HG02852 (cell line): ENCODE measurements around the gene CATSPERZ.
A peak's percentile ranks its signal among the peaks of the same experiment; 100 is the strongest.

Experiments
- ATAC-seq: cut with Tn5 transposase; IDR thresholded peaks from one replicate; pipeline ENCODE4 v1.9.1; 2021; ENCODE audit warnings: mild to moderate bottlenecking, moderate library complexity; ENCODE audit not compliant: unreplicated experiment

CATSPERZ gene

GRCh38 chr11:64299847-64300648, at the start of gene CATSPERZ:
Gene CATSPERZ, plus strand, starts transcription at chr11:64300358. Its CDS starts 53 bp downstream, at chr11:64300411.
- no peak for ATAC-seq

GRCh38 chr11:64250415-64251015, 49.6 kb upstream of the CATSPERZ start:
- ATAC-seq = no peak

- ATAC-seq = peak; percentile 44
Measured at GRCh38 chr11:64251016-64251752, 49.0 kb upstream of the CATSPERZ start, which contains the start of gene PLCB3. Gene PLCB3, plus strand, starts transcription at chr11:64251530. Its CDS starts 120 bp downstream, at chr11:64251650.

GRCh38 chr11:64251753-64252002, 48.5 kb upstream of the CATSPERZ start:
- ATAC-seq = peak; percentile 14

GRCh38 chr11:64252003-64252872, 47.9 kb upstream of the CATSPERZ start:
- ATAC-seq = no peak

- no peak for ATAC-seq
Measured at GRCh38 chr11:64253043-64253442, 47.1 kb upstream of the CATSPERZ start.

- ATAC-seq = no peak
Measured at GRCh38 chr11:64253481-64253880, 46.7 kb upstream of the CATSPERZ start.

- ATAC-seq = no peak
Measured at GRCh38 chr11:64254326-64254725, 45.8 kb upstream of the CATSPERZ start.

GRCh38 chr11:64255135-64256128, 44.7 kb upstream of the CATSPERZ start:
- ATAC-seq = no peak

- ATAC-seq = no peak
Measured at GRCh38 chr11:64256300-64256699, 43.9 kb upstream of the CATSPERZ start.

- ATAC-seq = no peak
Measured at GRCh38 chr11:64258356-64258755, 41.8 kb upstream of the CATSPERZ start.

- ATAC-seq = no peak
Measured at GRCh38 chr11:64258946-64259532, 41.1 kb upstream of the CATSPERZ start.

- no peak for ATAC-seq
Measured at GRCh38 chr11:64259533-64260067, 40.6 kb upstream of the CATSPERZ start.

- no peak for ATAC-seq
Measured at GRCh38 chr11:64260147-64260708, 39.9 kb upstream of the CATSPERZ start.

- ATAC-seq = no peak
Measured at GRCh38 chr11:64261556-64262080, 38.5 kb upstream of the CATSPERZ start.

- ATAC-seq = no peak
Measured at GRCh38 chr11:64262271-64263002, 37.7 kb upstream of the CATSPERZ start.

GRCh38 chr11:64263021-64263946, 36.9 kb upstream of the CATSPERZ start:
- ATAC-seq = no peak
